Measurements from ENCODE around the gene HSPA14.

Gene HSPA14

GRCh38 chr10:14916600-14916999, 78.5 kb downstream of the HSPA14 start:
- Histone ChIP-seq H3K27me3 (ENCODE audit: insufficient read depth, low read length) (no peaks in the 10 kb centered on the region), H3K4me3 (ENCODE audit: low read depth, low read length) (no peak overlapping the region), H3K79me2 (ENCODE audit: control insufficient read depth, insufficient read depth, low read length, unreplicated experiment) (no peaks in the 10 kb centered on the region), H3K27ac (ENCODE audit: low read depth, low read length) (no peak overlapping the region), H3K36me3 (ENCODE audit: insufficient read depth, low read length) (peaks cover 77% of the 10 kb centered on the region), H3K4me1 (ENCODE audit: control insufficient read depth, insufficient read depth, low read length, unreplicated experiment) (no peaks in the 10 kb centered on the region), H2AFZ (ENCODE audit: low read length, unreplicated experiment) (no peak overlapping the region)

GRCh38 chr10:14917827-14918226, 79.7 kb downstream of the HSPA14 start:
- peaks cover 73% of the 10 kb centered on the region for H3K36me3 ChIP-seq (ENCODE audit: insufficient read depth, low read length)
- H3K4me3 ChIP-seq (ENCODE audit: low read depth, low read length): no peak overlapping the region
- no peaks in the 10 kb centered on the region for H3K27me3 ChIP-seq (ENCODE audit: insufficient read depth, low read length)
- no peak overlapping the region for H3K27ac ChIP-seq (ENCODE audit: low read depth, low read length)
- H3K4me1 ChIP-seq (ENCODE audit: control insufficient read depth, insufficient read depth, low read length, unreplicated experiment): no peaks in the 10 kb centered on the region
- H3K79me2 ChIP-seq (ENCODE audit: control insufficient read depth, insufficient read depth, low read length, unreplicated experiment): no peaks in the 10 kb centered on the region
- no peak overlapping the region for H2AFZ ChIP-seq (ENCODE audit: low read length, unreplicated experiment)

- Histone ChIP-seq H3K4me1 (ENCODE audit: control insufficient read depth, insufficient read depth, low read length, unreplicated experiment) (no peaks in the 10 kb centered on the region), H3K79me2 (ENCODE audit: control insufficient read depth, insufficient read depth, low read length, unreplicated experiment) (no peaks in the 10 kb centered on the region), H3K27ac (ENCODE audit: low read depth, low read length) (no peak overlapping the region), H3K4me3 (ENCODE audit: low read depth, low read length) (no peak overlapping the region), H3K27me3 (ENCODE audit: insufficient read depth, low read length) (no peaks in the 10 kb centered on the region), H2AFZ (ENCODE audit: low read length, unreplicated experiment) (no peak overlapping the region), H3K36me3 (ENCODE audit: insufficient read depth, low read length) (peaks cover 68% of the 10 kb centered on the region)
These were observed 80.9 kb downstream of the HSPA14 start for GRCh38 chr10:14918964-14919363.

Measured in ACC112 (cell line).